HK-2 (cell line): ENCODE data around the gene C1orf21.
A peak's percentile ranks its signal among the peaks of the same experiment; 100 is the strongest.

ENCODE experiments used
- DNase-seq: peaks from one replicate; pipeline ENCODE4 v3.0.0-alpha.2; 2018; ENCODE audit not compliant: unreplicated experiment

The C1orf21 gene

DNA sequence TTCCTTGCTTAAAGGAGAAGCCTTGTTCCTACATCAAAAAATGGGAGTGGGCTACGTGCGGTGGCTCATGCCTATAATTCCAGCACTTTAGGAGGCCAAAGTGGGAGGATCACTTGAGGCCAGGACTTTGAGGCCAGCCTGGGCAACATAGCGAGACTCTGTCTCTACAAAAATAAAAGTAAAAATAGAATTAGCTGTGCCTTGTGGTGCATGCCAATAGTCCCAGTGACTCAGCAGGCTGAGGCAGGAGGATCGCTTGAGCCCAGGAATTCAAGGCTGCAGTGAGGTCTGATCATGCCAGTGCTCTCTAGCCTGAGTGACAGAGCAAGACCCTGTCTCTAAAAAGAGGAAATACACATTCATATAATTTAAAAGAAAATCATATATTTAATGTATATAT is 127.1 kb downstream of the C1orf21 start:
- DNase-seq: peak; percentile 4

- no peak for DNase-seq
Measured at GRCh38 chr1:184514447-184514846, 127.6 kb downstream of the C1orf21 start.

DNA sequence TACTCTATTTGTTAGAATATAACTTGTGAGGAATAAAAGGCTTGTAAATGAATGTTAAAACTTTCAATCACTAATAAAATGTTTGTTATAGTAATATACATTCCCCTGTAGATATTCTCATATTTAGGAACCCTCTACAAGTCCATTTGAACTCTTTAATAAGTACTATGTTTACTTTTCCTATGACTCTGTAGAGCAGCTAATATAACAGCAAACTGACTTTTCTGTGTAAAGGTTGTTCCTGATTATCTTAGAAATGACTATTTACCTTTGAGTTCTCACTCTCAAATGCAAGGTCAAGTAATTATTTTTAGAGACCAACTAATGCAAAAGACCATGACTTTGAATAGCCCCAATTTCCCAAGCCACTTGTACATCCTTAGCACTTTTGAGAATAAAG is 130.3 kb downstream of the C1orf21 start:
- no peak for DNase-seq

DNA sequence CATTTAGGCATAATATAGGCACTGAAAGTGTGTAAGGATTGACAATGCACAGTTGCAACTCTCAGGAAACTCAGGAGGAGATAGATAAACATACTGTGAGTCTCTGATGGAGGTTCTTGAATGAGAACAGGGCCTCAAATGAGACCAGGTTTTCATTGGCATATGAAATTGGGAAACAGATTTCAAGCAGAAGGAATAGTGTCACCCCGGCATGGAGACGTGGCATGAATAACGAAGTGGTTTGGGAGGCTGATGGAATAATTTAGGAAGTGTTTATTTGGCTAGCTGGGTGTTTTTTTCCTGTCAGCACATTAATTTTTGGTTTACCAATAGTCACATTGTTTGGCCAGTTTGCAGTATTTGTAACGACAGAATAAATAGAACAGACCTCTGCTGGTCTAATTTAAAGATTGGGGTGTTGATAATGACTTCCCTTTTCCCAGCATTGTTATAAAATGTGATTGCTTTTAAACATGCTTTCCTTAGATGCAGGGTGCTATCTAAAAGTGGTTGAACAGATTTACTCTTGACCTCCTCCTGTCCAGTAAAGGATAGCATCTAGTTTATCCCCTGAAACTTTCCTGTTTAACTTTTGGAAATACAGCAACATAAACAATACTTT is 132.0 kb downstream of the C1orf21 start:
- DNase-seq: no peak

DNA sequence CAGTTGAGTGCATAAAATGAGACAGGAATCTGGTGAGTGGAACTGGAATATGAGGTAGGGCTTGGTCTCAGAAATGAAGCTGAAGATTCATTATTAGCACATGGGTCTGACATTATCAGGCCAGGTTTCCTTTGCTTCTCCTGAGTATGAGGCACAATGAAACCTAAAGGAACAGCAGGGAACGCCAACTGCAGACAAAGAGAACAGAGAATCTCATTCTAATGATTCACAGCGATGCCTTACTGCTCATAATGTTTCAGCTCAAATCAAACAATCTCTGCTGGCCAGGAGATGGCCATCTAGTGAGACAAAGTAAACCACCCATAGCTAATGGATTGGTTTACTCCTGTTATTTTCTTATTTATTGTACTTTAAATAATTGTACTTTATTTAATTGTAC is 133.5 kb downstream of the C1orf21 start:
- no peak for DNase-seq

- DNase-seq: no peak
Measured at GRCh38 chr1:184524248-184524647, 137.4 kb downstream of the C1orf21 start.

- no peak for DNase-seq
Measured at GRCh38 chr1:184527402-184527801, 140.6 kb downstream of the C1orf21 start.

DNA sequence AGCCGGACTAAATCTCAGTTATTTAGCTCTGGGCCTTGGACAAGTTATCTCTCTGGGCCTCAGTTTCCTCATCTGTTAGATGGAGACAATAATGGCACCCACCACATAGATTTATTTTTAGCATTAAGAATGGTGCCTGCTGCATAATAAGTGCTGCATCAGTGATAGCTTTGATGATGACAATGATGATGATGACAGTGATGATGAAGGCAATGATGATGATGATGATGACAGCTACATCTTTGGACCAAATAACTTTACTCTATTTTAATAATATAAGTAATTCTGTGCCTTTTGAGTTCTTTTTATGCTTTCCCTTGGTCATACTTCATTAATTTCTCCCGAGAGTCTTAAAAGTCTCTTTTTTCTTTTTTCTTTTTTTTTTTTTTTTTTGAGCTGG is 143.4 kb downstream of the C1orf21 start:
- no peak for DNase-seq

GRCh38 chr1:184531296-184531695 is 144.5 kb downstream of the C1orf21 start:
- DNase-seq: no peak

GRCh38 chr1:184532199-184532598 is 145.4 kb downstream of the C1orf21 start:
- no peak for DNase-seq

- DNase-seq: no peak
Measured at GRCh38 chr1:184533049-184533448, 146.2 kb downstream of the C1orf21 start.

DNA sequence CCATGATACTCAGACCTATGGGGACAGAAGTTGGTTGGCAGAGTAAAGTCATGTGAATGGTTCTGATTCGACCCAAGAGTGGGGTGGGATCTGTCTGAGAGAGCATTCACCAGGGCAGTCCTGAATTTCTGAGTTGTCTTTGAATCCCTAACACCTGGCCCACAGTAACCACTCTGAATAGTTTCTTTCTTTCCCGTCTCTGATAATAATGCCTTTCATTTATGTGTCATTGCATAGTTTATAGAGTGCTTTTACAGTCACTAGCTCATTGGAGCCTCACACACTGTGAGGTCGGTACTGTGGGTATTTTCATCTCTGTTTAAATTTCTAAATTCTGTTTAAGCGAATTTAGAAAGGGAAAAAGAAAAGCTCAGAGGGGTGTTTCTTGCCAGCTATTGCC is 147.1 kb downstream of the C1orf21 start:
- no peak for DNase-seq

GRCh38 chr1:184534690-184535089 is 147.9 kb downstream of the C1orf21 start:
- no peak for DNase-seq

DNA sequence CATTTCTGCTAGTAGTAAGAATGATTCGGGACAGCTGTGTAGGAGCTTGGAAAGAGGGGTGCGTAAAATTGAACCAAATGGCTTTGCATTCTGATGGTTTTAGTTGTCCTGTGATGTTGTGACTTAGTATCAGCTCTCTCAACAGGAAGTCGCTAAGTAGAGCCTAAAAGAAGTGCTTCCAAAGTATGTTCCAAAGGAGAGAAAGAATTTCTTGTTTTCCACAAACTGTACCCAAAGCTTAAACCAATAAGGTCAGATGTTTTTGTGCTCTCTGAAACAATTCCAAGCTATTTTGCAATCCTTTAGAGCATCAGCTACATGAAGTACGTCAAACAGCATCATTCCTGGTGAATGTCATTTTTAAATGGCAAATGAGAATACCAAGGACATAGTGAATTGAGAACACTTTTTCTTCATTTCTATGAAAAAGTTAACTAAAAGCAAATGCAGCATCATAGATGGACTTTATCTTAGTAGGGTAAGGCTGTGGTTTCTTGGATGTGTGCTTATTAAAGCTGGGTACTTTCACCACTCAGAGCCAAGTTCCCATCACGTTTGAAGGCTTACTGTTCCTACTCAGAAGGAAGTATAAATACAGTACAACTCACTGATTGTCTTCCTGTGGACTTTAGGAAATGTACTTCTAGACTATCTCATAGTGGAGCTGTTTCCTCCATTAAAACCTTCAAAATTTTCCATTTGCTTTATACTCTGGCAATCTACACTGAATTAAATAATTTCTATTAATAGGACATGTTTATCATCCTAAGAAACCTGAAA is 148.6 kb downstream of the C1orf21 start:
- no peak for DNase-seq

GRCh38 chr1:184536246-184536985 is 149.6 kb downstream of the C1orf21 start:
- no peak for DNase-seq

GRCh38 chr1:184539580-184539979 is 152.8 kb downstream of the C1orf21 start:
- no peak for DNase-seq

DNA sequence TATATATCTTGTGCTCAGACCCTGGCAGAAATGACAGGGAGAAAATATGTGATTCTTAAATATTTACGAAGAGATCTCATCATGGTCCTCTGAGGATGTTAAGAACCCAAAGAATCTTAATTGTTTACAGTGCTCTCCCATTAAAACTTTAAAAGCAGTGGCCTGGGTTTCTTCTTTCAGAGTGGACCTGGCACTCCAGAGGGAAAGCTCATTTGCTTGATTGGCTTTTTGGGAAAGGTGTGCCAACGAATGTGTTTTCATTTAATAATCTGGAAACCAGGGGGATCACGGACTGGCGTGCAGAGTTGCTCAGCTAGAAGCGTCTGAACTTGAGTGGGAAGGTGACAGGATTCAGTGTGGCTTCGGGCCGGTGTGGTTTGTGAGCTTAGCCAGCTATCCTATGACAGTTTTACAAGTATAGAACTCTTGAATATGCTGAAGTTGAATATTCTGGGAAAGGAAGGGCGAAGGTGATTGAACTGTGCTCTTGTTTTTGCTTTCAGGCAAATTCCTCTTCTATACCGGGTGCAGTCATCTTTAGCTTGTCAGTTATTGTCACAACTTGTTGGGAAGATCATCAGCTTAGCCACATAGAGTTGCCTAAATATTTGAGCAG is 154.8 kb downstream of the C1orf21 start:
- no peak for DNase-seq

- DNase-seq: no peak
Measured at GRCh38 chr1:184542291-184542690, 155.5 kb downstream of the C1orf21 start.

GRCh38 chr1:184545601-184546000 is 158.8 kb downstream of the C1orf21 start:
- DNase-seq: no peak

DNA sequence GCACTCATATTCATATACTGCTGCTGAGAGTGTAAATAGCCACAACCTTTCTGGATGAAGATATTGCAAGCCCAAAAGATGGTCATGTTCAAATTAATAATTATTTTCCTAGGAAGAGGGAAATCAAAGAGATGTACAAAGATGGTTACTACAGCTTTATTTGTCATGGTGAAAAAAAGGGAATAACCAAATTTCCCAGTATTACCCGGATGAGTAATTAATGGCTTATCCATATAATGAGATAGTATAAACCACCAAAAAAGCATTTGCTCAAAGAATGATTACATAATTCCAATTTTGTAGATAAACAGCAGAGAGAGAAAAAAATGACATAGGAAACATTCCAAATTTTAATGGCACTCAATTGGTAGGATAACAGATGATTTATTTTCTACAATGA is 165.6 kb downstream of the C1orf21 start:
- no peak for DNase-seq

DNA sequence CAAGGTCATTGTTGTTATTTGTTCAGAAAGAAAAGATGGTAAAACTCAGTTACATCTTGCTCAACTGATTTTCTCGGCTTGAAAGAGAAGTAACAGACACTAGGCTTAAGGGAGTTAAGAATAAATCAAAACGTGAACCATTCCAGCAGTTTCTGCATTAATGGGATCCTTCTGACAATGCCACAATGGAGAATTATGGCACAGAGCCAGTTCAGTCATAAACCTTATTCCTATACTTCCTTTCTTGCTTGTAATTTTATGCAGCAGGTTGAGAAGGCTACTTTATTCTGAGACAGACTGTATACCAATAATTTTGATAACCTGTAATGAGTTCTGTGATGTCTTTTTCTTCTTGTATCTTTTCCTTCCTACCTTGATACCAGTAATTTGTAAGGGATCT is 167.0 kb downstream of the C1orf21 start:
- DNase-seq: no peak
